Stomach smooth muscle (tissue), 2 donors: ENCODE measurements around the gene TMPRSS6.

Experiments used
- H3K27ac ChIP-seq: one replicate; pipeline ENCODE4 v1.7.0; 2013; ENCODE audit warnings: mild to moderate bottlenecking, low read length, inconsistent platforms
- H3K27me3 ChIP-seq, 2 donors: one replicate each; pipeline ENCODE4 v1.7.0; 2013; ENCODE audit warnings: low read length in 2 of 2; ENCODE audit not compliant: insufficient read depth in 2 of 2, control insufficient read depth in 1 of 2
- H3K36me3 ChIP-seq, 2 donors: one replicate each; pipeline ENCODE4 v1.7.0; 2013; ENCODE audit warnings: low read length in 2 of 2; ENCODE audit not compliant: control insufficient read depth in 2 of 2, insufficient read depth in 2 of 2
- H3K4me1 ChIP-seq: one replicate; pipeline ENCODE4 v1.7.0; 2013; ENCODE audit warnings: low read length; ENCODE audit not compliant: control insufficient read depth, insufficient read depth
- H3K4me3 ChIP-seq, 2 donors: one replicate each; pipeline ENCODE4 v1.7.0; 2013; ENCODE audit warnings: low read length in 2 of 2
- H3K9ac ChIP-seq, 2 donors: one replicate each; pipeline ENCODE4 v1.7.0; 2013; ENCODE audit warnings: low read length in 2 of 2, mild to moderate bottlenecking in 1 of 2
- H3K9me3 ChIP-seq, 2 donors: one replicate each; pipeline ENCODE4 v1.7.0; 2013; ENCODE audit warnings: low read length in 2 of 2; ENCODE audit not compliant: control insufficient read depth in 2 of 2
- donor health status: healthy.
- donor health status: Pancreatic carcinoma.

The TMPRSS6 gene

DNA sequence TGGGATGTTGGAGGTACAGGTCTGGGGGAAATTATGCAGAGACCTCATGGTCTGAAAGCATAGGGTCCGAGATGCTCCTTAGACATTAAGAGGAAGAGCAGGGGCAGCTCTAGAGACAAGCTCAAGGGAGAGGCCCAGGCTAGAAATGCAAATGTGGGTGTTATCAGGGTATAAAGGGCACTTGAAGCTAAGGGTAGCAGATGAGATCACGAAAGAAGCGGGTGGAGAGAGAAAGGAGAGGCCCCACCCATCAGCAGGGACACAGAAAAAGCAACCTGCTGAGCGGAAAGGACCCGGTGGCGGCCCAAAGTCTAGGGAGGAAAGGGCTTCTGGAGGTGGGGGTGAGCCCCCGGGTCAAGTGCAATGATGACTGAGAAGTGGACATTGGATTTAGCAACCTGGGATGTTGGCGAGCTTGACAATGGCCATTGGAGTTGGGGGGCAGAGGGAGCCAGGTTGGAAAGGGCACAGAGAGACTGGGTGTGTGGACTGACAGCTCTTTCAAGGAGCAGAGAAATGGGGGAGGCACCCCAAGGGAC is 8.9 kb downstream of the TMPRSS6 start:
- no peaks in the 10 kb centered on the region for H3K36me3 ChIP-seq
- no peak overlapping the region for H3K9ac ChIP-seq
- H3K4me1 ChIP-seq, result no peaks in the 10 kb centered on the region
- H3K4me3 ChIP-seq, result no peak overlapping the region
- no peaks in the 10 kb centered on the region for H3K9me3 ChIP-seq
- no peak overlapping the region for H3K27ac ChIP-seq
- H3K27me3 ChIP-seq, result peaks cover 14 to 36% of the 10 kb centered on the region in 2 donors

DNA sequence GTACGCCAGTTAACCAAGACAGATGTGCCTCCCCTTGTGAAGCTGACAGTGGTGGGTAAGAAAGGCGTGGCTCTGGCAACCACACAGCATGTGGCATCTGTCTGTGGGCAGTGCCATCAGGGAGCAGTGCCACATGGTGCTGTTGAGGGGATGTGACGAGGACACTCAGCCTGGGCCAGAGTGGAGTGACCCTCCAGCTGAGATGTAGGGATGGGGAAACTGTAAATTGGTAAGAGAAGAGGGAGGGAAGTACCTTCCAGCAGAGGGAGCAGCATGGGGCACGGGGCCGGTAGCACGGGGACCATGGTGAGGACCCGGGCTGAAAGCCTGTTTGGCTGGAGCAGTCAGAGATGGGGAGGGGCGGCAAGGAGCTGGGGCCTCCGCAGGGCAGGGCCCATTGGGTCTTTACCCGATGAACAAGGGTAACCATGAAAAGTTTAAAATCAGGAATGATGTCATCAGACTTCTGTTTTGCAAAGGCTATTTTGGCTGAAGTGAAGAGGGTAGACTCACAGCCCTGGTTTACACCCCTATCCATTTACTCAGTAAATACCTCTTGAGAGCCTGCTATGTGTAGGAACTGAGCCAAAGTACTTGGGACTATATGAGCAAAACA is 10.4 kb downstream of the TMPRSS6 start:
- Histone ChIP-seq H3K4me1 (no peaks in the 10 kb centered on the region), H3K9me3 (no peaks in the 10 kb centered on the region), H3K9ac (no peak overlapping the region), H3K4me3 (no peak overlapping the region), H3K36me3 (no peaks in the 10 kb centered on the region), H3K27me3 (peaks cover 14 to 35% of the 10 kb centered on the region in 2 donors), H3K27ac (no peak overlapping the region)

DNA sequence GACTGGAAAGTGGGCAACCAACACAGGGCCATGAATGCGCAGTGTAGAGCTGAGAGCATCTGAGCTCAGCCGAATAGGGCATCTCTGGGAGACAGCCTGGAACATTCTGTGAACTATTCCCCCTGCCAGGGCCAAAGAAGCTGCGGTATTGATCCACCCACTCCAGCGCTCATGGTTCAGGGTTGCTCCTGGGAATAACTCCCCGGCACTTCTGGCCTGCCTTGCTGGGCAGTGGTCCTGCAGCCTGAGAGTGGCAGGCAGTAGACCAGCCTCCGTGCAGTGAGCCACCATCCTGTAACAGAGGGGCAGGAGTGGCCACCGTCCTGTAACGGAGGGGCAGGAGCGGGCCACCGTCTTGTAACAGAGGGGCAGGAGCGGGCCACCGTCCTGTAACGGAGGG is 12.2 kb downstream of the TMPRSS6 start:
- Histone ChIP-seq H3K36me3 (no peaks in the 10 kb centered on the region), H3K9ac (no peak overlapping the region), H3K27ac (no peak overlapping the region), H3K4me1 (no peaks in the 10 kb centered on the region), H3K4me3 (no peak overlapping the region), H3K27me3 (peaks cover 17 to 25% of the 10 kb centered on the region in 2 donors), H3K9me3 (no peaks in the 10 kb centered on the region)

DNA sequence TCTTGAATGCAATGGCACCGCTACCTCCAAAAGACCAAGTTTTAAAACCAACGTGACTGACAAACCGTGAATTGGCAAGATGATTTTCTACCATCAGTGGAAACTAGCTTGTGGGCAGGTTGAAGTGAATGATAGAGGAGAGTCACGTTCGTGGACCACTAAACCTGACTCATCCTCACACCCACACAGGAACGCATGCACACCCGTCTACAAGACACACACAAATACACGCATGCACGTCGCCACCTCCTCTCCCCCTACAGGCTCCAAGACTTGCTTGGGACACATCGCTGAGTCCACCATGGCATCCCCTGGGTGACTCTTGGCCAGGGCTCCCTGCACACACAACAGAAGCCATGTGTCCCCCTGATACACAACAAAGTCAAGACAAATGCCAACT is 14.4 kb downstream of the TMPRSS6 start:
- H3K27me3 ChIP-seq, result peaks cover 21 to 25% of the 10 kb centered on the region in 2 donors

DNA sequence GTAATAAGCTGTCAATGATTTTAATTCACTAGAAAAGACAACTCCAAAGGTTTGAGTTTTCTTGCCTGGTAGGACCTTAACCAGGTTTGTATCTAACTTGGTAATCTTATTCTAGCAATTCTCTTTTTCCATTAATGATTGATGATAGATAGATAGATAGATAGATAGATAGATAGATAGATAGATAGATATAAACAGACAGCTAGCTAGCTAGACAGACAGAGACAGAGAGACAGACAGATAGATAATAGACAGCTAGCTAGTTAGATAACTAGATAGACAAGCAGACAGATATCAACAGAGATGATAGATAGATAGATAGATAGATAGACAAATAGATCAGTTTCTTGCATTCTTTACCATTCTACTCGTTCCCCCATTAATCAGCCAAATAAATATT is 15.3 kb downstream of the TMPRSS6 start:
- Histone ChIP-seq H3K36me3 (no peaks in the 10 kb centered on the region), H3K9me3 (no peaks in the 10 kb centered on the region), H3K4me3 (no peak overlapping the region), H3K27ac (no peak overlapping the region), H3K4me1 (no peaks in the 10 kb centered on the region), H3K27me3 (peaks cover 25 to 27% of the 10 kb centered on the region in 2 donors), H3K9ac (no peak overlapping the region)

More for the DNA sequence above, 14.4 kb downstream of the TMPRSS6 start:
- Histone ChIP-seq H3K9me3 (no peaks in the 10 kb centered on the region), H3K9ac (no peak overlapping the region), H3K4me3 (no peak overlapping the region), H3K36me3 (no peaks in the 10 kb centered on the region), H3K4me1 (no peaks in the 10 kb centered on the region), H3K27ac (no peak overlapping the region)

GRCh38 chr22:37092997-37093396 is 16.5 kb downstream of the TMPRSS6 start:
- H3K9me3 ChIP-seq, result no peaks in the 10 kb centered on the region
- no peak overlapping the region for H3K4me3 ChIP-seq
- H3K27ac ChIP-seq, result no peak overlapping the region
- H3K36me3 ChIP-seq, result no peaks in the 10 kb centered on the region
- no peaks in the 10 kb centered on the region for H3K4me1 ChIP-seq
- H3K9ac ChIP-seq, result no peak overlapping the region
- peaks cover 21 to 31% of the 10 kb centered on the region in 2 donors for H3K27me3 ChIP-seq

DNA sequence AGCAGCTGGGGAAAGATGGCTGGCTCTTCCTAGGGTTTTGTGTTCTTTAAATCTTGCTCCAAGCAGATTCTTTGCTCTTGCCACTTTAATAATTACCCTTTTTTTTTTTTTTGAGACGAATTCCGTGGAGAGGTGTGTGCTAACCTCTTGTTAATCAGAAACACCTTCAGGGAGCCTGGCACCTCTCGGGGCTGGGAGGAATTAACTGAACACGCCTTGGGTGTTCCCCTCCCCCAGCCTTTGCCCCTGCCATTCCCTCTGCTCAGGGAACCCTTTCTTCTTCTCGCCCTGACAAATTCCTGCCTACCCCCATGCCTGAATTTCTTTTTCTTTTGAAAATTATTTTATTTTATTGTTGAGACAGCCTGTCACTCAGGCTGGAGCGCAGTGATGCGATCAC is 17.5 kb downstream of the TMPRSS6 start:
- Histone ChIP-seq H3K36me3 (no peaks in the 10 kb centered on the region), H3K27me3 (peaks cover 21 to 41% of the 10 kb centered on the region in 2 donors), H3K27ac (no peak overlapping the region), H3K9ac (no peak overlapping the region), H3K4me3 (no peak overlapping the region), H3K9me3 (no peaks in the 10 kb centered on the region), H3K4me1 (no peaks in the 10 kb centered on the region)

GRCh38 chr22:37090920-37091695 is 18.4 kb downstream of the TMPRSS6 start:
- peaks cover 15 to 39% of the 10 kb centered on the region in 2 donors for H3K27me3 ChIP-seq
- no peaks in the 10 kb centered on the region for H3K9me3 ChIP-seq
- H3K9ac ChIP-seq, result no peak overlapping the region
- H3K4me3 ChIP-seq, result no peak overlapping the region
- H3K36me3 ChIP-seq, result no peaks in the 10 kb centered on the region
- no peak overlapping the region for H3K27ac ChIP-seq
- H3K4me1 ChIP-seq, result no peaks in the 10 kb centered on the region

- no peaks in the 10 kb centered on the region for H3K36me3 ChIP-seq
- H3K9me3 ChIP-seq, result no peaks in the 10 kb centered on the region
- no peak overlapping the region for H3K4me3 ChIP-seq
- peaks cover 6 to 37% of the 10 kb centered on the region in 2 donors for H3K27me3 ChIP-seq
- no peak overlapping the region for H3K9ac ChIP-seq
- no peaks in the 10 kb centered on the region for H3K4me1 ChIP-seq
- H3K27ac ChIP-seq, result no peak overlapping the region
Measured at GRCh38 chr22:37089434-37089833, 20.1 kb downstream of the TMPRSS6 start.

GRCh38 chr22:37088750-37089408 is 20.6 kb downstream of the TMPRSS6 start:
- no peaks in the 10 kb centered on the region for H3K9me3 ChIP-seq
- H3K9ac ChIP-seq, result no peak overlapping the region
- no peak overlapping the region for H3K4me3 ChIP-seq
- no peaks in the 10 kb centered on the region for H3K4me1 ChIP-seq
- peaks cover 6 to 35% of the 10 kb centered on the region in 2 donors for H3K27me3 ChIP-seq
- no peaks in the 10 kb centered on the region for H3K36me3 ChIP-seq
- no peak overlapping the region for H3K27ac ChIP-seq
